ENCODE measurements around the gene DLGAP1.

GRCh38 chr18:3771121-3771971 lies 683.8 kb downstream of the DLGAP1 start:
- TF ChIP-seq, protein P1, sequence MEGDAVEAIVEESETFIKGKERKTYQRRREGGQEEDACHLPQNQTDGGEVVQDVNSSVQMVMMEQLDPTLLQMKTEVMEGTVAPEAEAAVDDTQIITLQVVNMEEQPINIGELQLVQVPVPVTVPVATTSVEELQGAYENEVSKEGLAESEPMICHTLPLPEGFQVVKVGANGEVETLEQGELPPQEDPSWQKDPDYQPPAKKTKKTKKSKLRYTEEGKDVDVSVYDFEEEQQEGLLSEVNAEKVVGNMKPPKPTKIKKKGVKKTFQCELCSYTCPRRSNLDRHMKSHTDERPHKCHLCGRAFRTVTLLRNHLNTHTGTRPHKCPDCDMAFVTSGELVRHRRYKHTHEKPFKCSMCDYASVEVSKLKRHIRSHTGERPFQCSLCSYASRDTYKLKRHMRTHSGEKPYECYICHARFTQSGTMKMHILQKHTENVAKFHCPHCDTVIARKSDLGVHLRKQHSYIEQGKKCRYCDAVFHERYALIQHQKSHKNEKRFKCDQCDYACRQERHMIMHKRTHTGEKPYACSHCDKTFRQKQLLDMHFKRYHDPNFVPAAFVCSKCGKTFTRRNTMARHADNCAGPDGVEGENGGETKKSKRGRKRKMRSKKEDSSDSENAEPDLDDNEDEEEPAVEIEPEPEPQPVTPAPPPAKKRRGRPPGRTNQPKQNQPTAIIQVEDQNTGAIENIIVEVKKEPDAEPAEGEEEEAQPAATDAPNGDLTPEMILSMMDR (IDR thresholded peaks at IDR 0.05; ENCODE audit: control extremely low read depth in 1 of 3, insufficient read depth in 1 of 3, low read depth in 1 of 3, low read length in 3 of 3), result peak; percentile 85 to 94 (median 88)
- TF ChIP-seq TCF12 (IDR thresholded peaks at IDR 0.05; ENCODE audit: low read depth, low read length) (no peak), SP1 (IDR thresholded peaks at IDR 0.05; ENCODE audit: low read depth, low read length) (no peak)
